HepG2 (cell line): Measurements from ENCODE around the gene CXCR5. TPM values are rescaled to one million over a fixed set of nuclear protein-coding genes. Genes with fewer than 3 reads are reported as not detected.
A peak's percentile ranks its signal among the peaks of the same experiment; 100 is the strongest.

ENCODE experiments used
- ATAC-seq: fragments of 200-7000 bp; cut with Tn5 transposase; 3 replicates; pipeline ENCODE4 v1.9.1; 2020; ENCODE audit warnings: mild to moderate bottlenecking, moderate library complexity
- BruUV-seq: library from RNA; stranded (reverse); fragments of 400-500 nt; replicated peaks from 2 replicates; lab custom pipeline; 2021; lab: Mats Ljungman, UMichigan
- CTCF ChIA-PET: fragments of 300-600 bp; formaldehyde crosslinking; extraction: SDS; loops from one replicate; lab custom pipeline; 2021; ENCODE audit warnings: low total read pairs, inconsistent platforms, low intra/inter-chr PET ratio; lab: Yijun Ruan, JAX
- POLR2A ChIA-PET: fragments of 350-600 bp; sonication (Branson Sonifier 250); formaldehyde crosslinking; loops from one replicate; lab custom pipeline; 2020; ENCODE audit warnings: antibody characterized with exemption, inconsistent platforms; lab: Yijun Ruan, JAX
- DNase-seq: peaks from one replicate; pipeline ENCODE4 v3.0.0-alpha.2; 2015; ENCODE audit warnings: low spot score
- FAIRE-seq: peaks from 3 replicates; lab custom pipeline; 2011; peaks lifted over from hg19 to GRCh38; lab: Jason Lieb, UNC
- H2AFZ ChIP-seq: one replicate; pipeline ENCODE4 v1.6.1; 2011; ENCODE audit warnings: low read length, inconsistent platforms
- H3K27ac ChIP-seq: fragments of 300-600 bp; 3 replicates; pipeline ENCODE4 v1.8.0; 2011; ENCODE audit warnings: mixed run types, mild to moderate bottlenecking, mixed read lengths, low read length, inconsistent platforms; ENCODE audit not compliant: insufficient read depth; ENCODE audit errors: extremely low read length
- H3K27me3 ChIP-seq, 2 experiments: fragments of 200-600 bp in 1 of 2; 2 replicates in 1 of 2; 3 replicates in 1 of 2; pipeline versions ENCODE4 v1.6.0 to v1.8.0; 2011; ENCODE audit warnings: low read length in 2 of 2, mild to moderate bottlenecking in 2 of 2, moderate library complexity in 2 of 2, inconsistent platforms in 1 of 2; ENCODE audit not compliant: insufficient read depth in 2 of 2, control insufficient read depth in 1 of 2
- H3K36me3 ChIP-seq, 2 experiments: fragments of 200-600 bp in 1 of 2; replicated peaks in 1 of 2; 2 replicates in 1 of 2; 3 replicates in 1 of 2; pipeline versions ENCODE4 v1.5.1 to v1.8.0; 2011; ENCODE audit warnings: low read length in 2 of 2, inconsistent platforms in 1 of 2; ENCODE audit not compliant: insufficient read depth in 2 of 2, control insufficient read depth in 1 of 2
- H3K4me1 ChIP-seq: 2 replicates; pipeline ENCODE4 v1.5.1; 2012; ENCODE audit warnings: low read length, inconsistent platforms; ENCODE audit not compliant: insufficient read depth
- H3K4me2 ChIP-seq: 2 replicates; pipeline ENCODE4 v1.6.0; 2011; ENCODE audit warnings: low read depth, low read length, inconsistent platforms
- H3K4me3 ChIP-seq, 3 experiments: fragments of 200-600 bp in 1 of 3; sonication (generic), shearing (Covaris generic) in 1 of 3; replicated peaks in 1 of 3; 2 replicates each; pipeline ENCODE4 v1.5.1; 2011 to 2016; ENCODE audit warnings: low read length in 3 of 3, inconsistent platforms in 2 of 3, low read depth in 2 of 3, mild to moderate bottlenecking in 2 of 3, control low read depth in 1 of 3, mixed read lengths in 1 of 3; ENCODE audit not compliant: insufficient read depth in 1 of 3
- H3K79me2 ChIP-seq: one replicate; pipeline ENCODE4 v1.6.1; 2011; ENCODE audit warnings: low read length, inconsistent platforms; ENCODE audit not compliant: insufficient read depth
- H3K9ac ChIP-seq: 2 replicates; pipeline ENCODE4 v1.6.0; 2011; ENCODE audit warnings: mild to moderate bottlenecking, low read depth, low read length, inconsistent platforms; ENCODE audit not compliant: insufficient read depth
- H3K9me3 ChIP-seq: 2 replicates; pipeline ENCODE4 v1.5.1; 2012; ENCODE audit warnings: mild to moderate bottlenecking, low read length
- H4K20me1 ChIP-seq: 2 replicates; pipeline ENCODE4 v1.6.0; 2011; ENCODE audit warnings: inconsistent platforms, mild to moderate bottlenecking, low read length, moderate library complexity; ENCODE audit not compliant: insufficient read depth
- AGO2 ChIP-seq: fragments of 200-400 bp; formaldehyde crosslinking; optimal IDR thresholded peaks from 2 replicates; pipeline ENCODE3; 2017; ENCODE audit warnings: mild to moderate bottlenecking, low read depth, low read length, moderate library complexity
- CTCF ChIP-seq: sonication (generic); formaldehyde crosslinking; IDR thresholded peaks from 2 replicates; pipeline ENCODE4 v1.5.0; 2020; ENCODE audit warnings: mild to moderate bottlenecking, missing genetic modification reagents, moderate library complexity
- HNRNPL ChIP-seq: fragments of 200-400 bp; formaldehyde crosslinking; IDR thresholded peaks from 2 replicates; pipeline ENCODE4 v1.6.1; 2017; ENCODE audit warnings: mild to moderate bottlenecking, low read depth, low read length
- RBFOX2 ChIP-seq: fragments of 200-400 bp; formaldehyde crosslinking; IDR thresholded peaks from 2 replicates; pipeline ENCODE4 v1.6.1; 2017; ENCODE audit warnings: low read depth, mild to moderate bottlenecking, low read length
- STAG1 ChIP-seq: sonication (generic); formaldehyde crosslinking; IDR thresholded peaks from 2 replicates; pipeline ENCODE4 v1.4.0; 2020; ENCODE audit warnings: missing genetic modification reagents
- TCF12 ChIP-seq, 2 experiments: fragments of 450-650 bp in 1 of 2; sonication (generic) in 1 of 2; formaldehyde crosslinking in 1 of 2; IDR thresholded peaks; 2 replicates each; pipeline versions ENCODE4 v1.6.1 to v1.8.0; 2017 to 2022; ENCODE audit warnings: antibody characterized with exemption in 1 of 2, mild to moderate bottlenecking in 1 of 2, missing genetic modification reagents in 1 of 2, moderate library complexity in 1 of 2
- TSC22D2 ChIP-seq: sonication (generic); formaldehyde crosslinking; IDR thresholded peaks from 2 replicates; pipeline ENCODE4 v1.5.1; 2020; ENCODE audit warnings: missing genetic modification reagents, mild to moderate bottlenecking, borderline replicate concordance
- ZBTB33 ChIP-seq: sonication (generic); formaldehyde crosslinking; IDR thresholded peaks from 2 replicates; pipeline ENCODE4 v1.4.0; 2020; ENCODE audit warnings: missing genetic modification reagents
- ZNF24 ChIP-seq: fragments of 450-650 bp; IDR thresholded peaks from 2 replicates; pipeline ENCODE4 v1.6.1; 2017; ENCODE audit warnings: antibody characterized with exemption, mild to moderate bottlenecking
- WGBS: methylation state at CpG from one replicate; pipeline ENCODE4 v1.1.6; 2017; ENCODE audit warnings: low lambda C conversion rate; 5-methylcytosine and 5-hydroxymethylcytosine counted together
- in situ Hi-C: cut with HindIII; loops from 2 replicates; pipeline ENCODE4 v1.10.0; 2017; ENCODE audit warnings: low pct_unique_long_range_greater_than_20kb; ENCODE audit not compliant: extremely low pct_ligation_motif_present
- intact Hi-C: fragments of 100-400 bp; cut with micrococcal nuclease; formaldehyde crosslinking; loops from one replicate; pipeline ENCODE4 v1.10.0; 2022; ENCODE audit not compliant: unreplicated experiment
- polyA plus RNA-seq, 8 experiments: library from polyadenylated mRNA; depleted of rRNA in 3 of 8; stranded (reverse) in 7 of 8; unstranded in 1 of 8; fragments of >200 nt; fragmentation: Illumina TruSeq in 4 of 8; extraction: Trizol in 4 of 8; gene quantifications; 2 replicates each; pipeline versions ENCODE4 v1.2.1 to v1.2.3, GENCODE V29; 2011 to 2016; ENCODE audit warnings: low read depth in 4 of 8, missing spikeins in 1 of 8, mixed read lengths in 1 of 8; ENCODE audit not compliant: insufficient read depth in 1 of 8
- total RNA-seq, 5 experiments: library from RNA; depleted of rRNA; stranded (reverse); fragments of >200 nt; fragmentation: Illumina TruSeq; extraction: Trizol; gene quantifications; 2 replicates each; pipeline ENCODE4 v1.2.3, GENCODE V29; 2016; ENCODE audit warnings: low read depth in 1 of 5

The CXCR5 gene
- total and polyA plus RNA-seq, 2 of the 13 experiments (the other 11 are each of a cell fraction or from before 2014, with no cell fraction given): not detected

GRCh38 chr11:118901494-118902335, 18.0 kb downstream of the CXCR5 start:
- Histone ChIP-seq H3K9me3 (no peaks in the 10 kb centered on the region), H3K4me3 (no peak overlapping the region), H3K4me1 (no peaks in the 10 kb centered on the region), H3K9ac (no peak overlapping the region), H4K20me1 (no peaks in the 10 kb centered on the region), H3K27ac (no peak overlapping the region), H2AFZ (no peak overlapping the region), H3K4me2 (no peak overlapping the region), H3K36me3 (peaks cover 25 to 41% of the 10 kb centered on the region in 2 experiments; a peak in 4 of 5 replicates), H3K79me2 (no peaks in the 10 kb centered on the region), H3K27me3 (no peaks in the 10 kb centered on the region)
- no peak for TF ChIP-seq ZNF24
- TF ChIP-seq TCF12 (IDR thresholded peaks at IDR 0.05): no peak
- TF ChIP-seq TCF12 (CRISPR knock-in tag; IDR thresholded peaks at IDR 0.05): no peak
- peak; percentile 70 for TF ChIP-seq AGO2
- TF ChIP-seq TSC22D2 (CRISPR knock-in tag): no peak
- peak; percentile 52 for TF ChIP-seq RBFOX2
- TF ChIP-seq CTCF (CRISPR knock-in tag): peak; percentile 35
- TF ChIP-seq ZBTB33 (CRISPR knock-in tag): peak; percentile 23; the same call in 1 of the 2 replicates
- peak; percentile 96 for TF ChIP-seq HNRNPL
- peak; percentile 42 for TF ChIP-seq STAG1 (CRISPR knock-in tag)
- DNase-seq: no peak
- intact Hi-C loops (no loop called here), in situ Hi-C loops (no loop called here)
- ChIA-PET CTCF (interaction anchor here (1.0 kb wide), 1 partner anchor 28 kb away, joined by 4 read pairs; no protein-coding TSS in a partner anchor), POLR2A (no interaction called here)
- WGBS: 96% methylated on average over 24 of the region's 31 CpGs
- FAIRE-seq: no peak
- TSS peak; percentile 19 for BruUV-seq
- no peak for ATAC-seq
